B cell (primary cell): Measurements from ENCODE around the gene FRMPD1. TPM values are rescaled to one million over a fixed set of nuclear protein-coding genes. Genes with fewer than 3 reads are reported as not detected.

Experiments used
- ATAC-seq: fragments of 200-7000 bp; cut with Tn5 transposase; one replicate; pipeline ENCODE4 v1.10.0; 2021; ENCODE audit warnings: low read depth, mild to moderate bottlenecking, moderate number of reproducible peaks, moderate library complexity
- CTCF ChIA-PET: fragments of 350-600 bp; sonication (Branson Sonifier 250); formaldehyde crosslinking; loops from one replicate; lab custom pipeline; 2021; ENCODE audit warnings: antibody characterized with exemption, inconsistent platforms; lab: Charles Lee
- POLR2A ChIA-PET: fragments of 350-600 bp; sonication (Branson Sonifier 250); formaldehyde crosslinking; loops from one replicate; lab custom pipeline; 2021; ENCODE audit warnings: antibody characterized with exemption; lab: Charles Lee
- DNase-seq: peaks from one replicate; pipeline ENCODE4 v3.0.0; 2013
- H2AFZ ChIP-seq: 2 replicates; pipeline ENCODE4 v1.6.1; 2012; ENCODE audit warnings: mild to moderate bottlenecking, low read depth, low read length; ENCODE audit not compliant: insufficient read depth, poor library complexity, severe bottlenecking
- H3K27ac ChIP-seq, 2 donors: 1 replicate in 1 of 2; 2 replicates in 1 of 2; pipeline ENCODE4 v1.5.1; 2012 to 2013; ENCODE audit warnings: low read length in 2 of 2, mild to moderate bottlenecking in 2 of 2, moderate library complexity in 1 of 2
- H3K27me3 ChIP-seq, 4 experiments: fragments of 200-600 bp in 1 of 4; sonication (generic) in 1 of 4; replicated peaks in 1 of 4; 1 replicate in 2 of 4; 2 replicates in 2 of 4; pipeline versions ENCODE4 v1.6.1 to v1.7.0; 2013 to 2016; ENCODE audit warnings: low read length in 3 of 4, mild to moderate bottlenecking in 2 of 4, mixed read lengths in 1 of 4, moderate library complexity in 1 of 4; ENCODE audit not compliant: insufficient read depth in 4 of 4, control insufficient read depth in 3 of 4; ENCODE audit errors: control extremely low read depth in 1 of 4
- H3K36me3 ChIP-seq, 2 experiments: replicated peaks in 1 of 2; 1 replicate in 1 of 2; 2 replicates in 1 of 2; pipeline versions ENCODE4 v1.6.1 to v1.7.1; 2013; ENCODE audit warnings: low read length in 1 of 2; ENCODE audit not compliant: insufficient read depth in 2 of 2, control insufficient read depth in 1 of 2; ENCODE audit errors: control extremely low read depth in 1 of 2, extremely low read depth in 1 of 2
- H3K4me1 ChIP-seq, 2 donors: fragments of 200-600 bp in 1 of 2; sonication (generic) in 1 of 2; 1 replicate in 1 of 2; 2 replicates in 1 of 2; pipeline versions ENCODE4 v1.5.1 to v1.6.1; 2013 to 2017; ENCODE audit warnings: low read length in 2 of 2; ENCODE audit not compliant: control insufficient read depth in 2 of 2, insufficient read depth in 2 of 2
- H3K4me2 ChIP-seq: replicated peaks from 2 replicates; pipeline ENCODE3; 2012; ENCODE audit warnings: mild to moderate bottlenecking, low read depth, low read length; ENCODE audit not compliant: poor library complexity, severe bottlenecking
- H3K4me3 ChIP-seq, 5 experiments: fragments of 200-600 bp in 1 of 5; sonication (generic) in 1 of 5; 1 replicate in 3 of 5; 2 replicates in 2 of 5; pipeline versions ENCODE4 v1.5.1 to v1.7.0; 2011 to 2016; ENCODE audit warnings: low read length in 4 of 5, mild to moderate bottlenecking in 4 of 5, low read depth in 2 of 5, control low read depth in 1 of 5, moderate library complexity in 1 of 5; ENCODE audit not compliant: insufficient read depth in 1 of 5; ENCODE audit errors: control extremely low read depth in 1 of 5, extremely low read depth in 1 of 5
- H3K79me2 ChIP-seq: fragments of 200-600 bp; sonication (generic); one replicate; pipeline ENCODE4 v1.6.0; 2016; ENCODE audit warnings: low read length; ENCODE audit not compliant: control insufficient read depth, insufficient read depth
- H3K9ac ChIP-seq: fragments of 200-600 bp; sonication (generic); 2 replicates; pipeline ENCODE4 v1.6.1; 2017; ENCODE audit warnings: mild to moderate bottlenecking, low read length, moderate library complexity
- H3K9me3 ChIP-seq, 3 donors: one replicate each; pipeline versions ENCODE4 v1.6.1 to v1.7.1; 2013; ENCODE audit warnings: low read length in 2 of 3; ENCODE audit not compliant: control insufficient read depth in 2 of 3, insufficient read depth in 1 of 3; ENCODE audit errors: control extremely low read depth in 1 of 3
- H4K20me1 ChIP-seq: 2 replicates; pipeline ENCODE4 v1.6.0; 2012; ENCODE audit warnings: mild to moderate bottlenecking, low read length; ENCODE audit not compliant: insufficient read depth, control insufficient read depth, poor library complexity, severe bottlenecking
- H3K27ac Mint-ChIP-seq: one replicate; pipeline ENCODE4 v1.8.0; 2021; ENCODE audit warnings: mixed read lengths
- H3K27me3 Mint-ChIP-seq: one replicate; pipeline ENCODE4 v1.8.0; 2021; ENCODE audit warnings: mixed read lengths
- H3K4me1 Mint-ChIP-seq: one replicate; pipeline ENCODE4 v1.8.0; 2021; ENCODE audit warnings: mixed read lengths
- H3K4me3 Mint-ChIP-seq: one replicate; pipeline ENCODE4 v1.8.0; 2021; ENCODE audit warnings: mixed read lengths
- H3K9me3 Mint-ChIP-seq: one replicate; pipeline ENCODE4 v1.8.0; 2022; ENCODE audit warnings: mixed read lengths; ENCODE audit not compliant: insufficient read depth
- CTCF ChIP-seq: fragments of 200-600 bp; IDR thresholded peaks from one replicate; pipeline ENCODE4 v1.8.0; 2022; ENCODE audit warnings: antibody characterized with exemption, mild to moderate bottlenecking
- EZH2 ChIP-seq: IDR thresholded peaks from 2 replicates; pipeline ENCODE4 v1.6.1; 2012; ENCODE audit warnings: borderline replicate concordance, low read depth, mild to moderate bottlenecking, moderate library complexity, low read length; ENCODE audit not compliant: insufficient read depth, poor library complexity, severe bottlenecking
- WGBS: methylation state at CpG from one replicate; pipeline ENCODE4 v1.1.5; 2013; ENCODE audit warnings: missing lambda C conversion rate; ENCODE audit not compliant: insufficient coverage; 5-methylcytosine and 5-hydroxymethylcytosine counted together
- intact Hi-C: fragments of 100-400 bp; cut with micrococcal nuclease; formaldehyde crosslinking; loops from one replicate; pipeline ENCODE4 v1.10.0; 2022
- polyA plus RNA-seq: library from polyadenylated mRNA; depleted of rRNA; stranded (reverse); fragments of >200 nt; gene quantifications from 2 replicates; pipeline ENCODE4 v1.2.3, GENCODE V29; 2012
- total RNA-seq, 2 donors: library from RNA; stranded (reverse); fragments of 120-200 nt in 1 of 2; gene quantifications; 1 replicate in 1 of 2; 2 replicates in 1 of 2; pipeline versions ENCODE4 v1.2.3 to v1.2.4, GENCODE V29; 2013 to 2022

FRMPD1 gene
- total and polyA plus RNA-seq, 2 donors (not counting 1 experiment from before 2014, with no cell fraction given) = 0.05 TPM; not detected in 1

- Histone ChIP-seq H3K27ac (no peak overlapping the region), H2AFZ (no peak overlapping the region), H3K27me3 (no peaks in the 10 kb centered on the region), H4K20me1 (no peaks in the 10 kb centered on the region), H3K4me3 (no peak overlapping the region), H3K36me3 (peaks cover 5 to 66% of the 10 kb centered on the region in 2 experiments), H3K9ac (no peak overlapping the region), H3K79me2 (no peaks in the 10 kb centered on the region), H3K9me3 (no peaks in the 10 kb centered on the region), H3K4me2 (no peak overlapping the region), H3K4me1 (no peaks in the 10 kb centered on the region)
- no peak for DNase-seq
- Mint-ChIP-seq H3K27me3 (no peaks in the 10 kb centered on the region), H3K4me1 (no peaks in the 10 kb centered on the region), H3K27ac (peak overlapping the region; percentile 16), H3K4me3 (no peak overlapping the region), H3K9me3 (no peaks in the 10 kb centered on the region)
- ChIA-PET CTCF (interaction anchor here (0.5 kb wide), 1 partner anchor 106 kb away, joined by 5 read pairs; no protein-coding TSS in a partner anchor), POLR2A (no interaction called here)
- TF ChIP-seq EZH2 (no peak), CTCF (no peak)
- WGBS = 100% methylated on average over 1 of the region's 1 CpG
- no peak for ATAC-seq
- intact Hi-C loops = no loop called here
Measured at GRCh38 chr9:37775216-37775919, 124.6 kb downstream of the FRMPD1 start.

GRCh38 chr9:37776328-37776727 is 125.6 kb downstream of the FRMPD1 start:
- Histone ChIP-seq H3K36me3 (peaks cover 2 to 66% of the 10 kb centered on the region in 2 experiments), H3K4me1 (no peaks in the 10 kb centered on the region), H3K9me3 (no peaks in the 10 kb centered on the region), H3K4me3 (no peak overlapping the region), H3K4me2 (no peak overlapping the region), H4K20me1 (no peaks in the 10 kb centered on the region), H3K27ac (no peak overlapping the region), H3K79me2 (no peaks in the 10 kb centered on the region), H3K9ac (no peak overlapping the region), H3K27me3 (no peaks in the 10 kb centered on the region), H2AFZ (no peak overlapping the region)
- 100% methylated on average over 2 of the region's 5 CpGs for WGBS
- no peaks in the 10 kb centered on the region for H3K9me3 Mint-ChIP-seq
- ChIA-PET POLR2A (no interaction called here), CTCF (interaction anchor here (0.6 kb wide), 1 partner anchor 294 kb away, joined by 3 read pairs; no protein-coding TSS in a partner anchor)
- H3K4me3 Mint-ChIP-seq = no peak overlapping the region
- no peak for ATAC-seq
- intact Hi-C loops = no loop called here
- DNase-seq = no peak
- no peak overlapping the region for H3K27ac Mint-ChIP-seq
- no peaks in the 10 kb centered on the region for H3K4me1 Mint-ChIP-seq
- H3K27me3 Mint-ChIP-seq = no peaks in the 10 kb centered on the region
- TF ChIP-seq CTCF = no peak
- TF ChIP-seq EZH2 = no peak
